Measurements from ENCODE around the gene SPP1.
A peak's percentile ranks its signal among the peaks of the same experiment; 100 is the strongest.

SPP1 gene

DNA sequence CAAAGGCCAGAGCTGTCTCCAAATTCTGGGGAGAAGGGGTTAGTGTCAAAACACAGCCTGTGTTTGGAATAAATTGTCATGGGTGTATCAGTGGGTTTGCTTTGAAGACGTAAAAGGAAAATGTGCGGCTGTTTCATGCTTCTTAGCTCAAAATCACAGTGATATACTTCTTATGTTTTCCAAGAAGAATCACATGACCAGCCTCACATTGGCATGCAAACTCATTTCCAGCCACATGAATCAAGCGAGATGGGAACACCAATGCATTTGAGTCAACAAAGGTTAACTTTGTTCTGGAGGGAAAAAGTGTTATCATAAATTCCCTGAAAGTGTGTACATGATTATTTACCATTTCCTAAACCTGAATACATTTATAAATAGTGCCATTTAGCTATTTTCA, 19.0 kb upstream of the SPP1 start:
- no peak for DNase-seq (ENCODE audit: low read depth)

- no peak for DNase-seq (ENCODE audit: low read depth)
Measured at GRCh38 chr4:87957061-87957460, 18.5 kb upstream of the SPP1 start.

GRCh38 chr4:87961993-87962392, 13.5 kb upstream of the SPP1 start:
- no peak for DNase-seq (ENCODE audit: low read depth)

DNA sequence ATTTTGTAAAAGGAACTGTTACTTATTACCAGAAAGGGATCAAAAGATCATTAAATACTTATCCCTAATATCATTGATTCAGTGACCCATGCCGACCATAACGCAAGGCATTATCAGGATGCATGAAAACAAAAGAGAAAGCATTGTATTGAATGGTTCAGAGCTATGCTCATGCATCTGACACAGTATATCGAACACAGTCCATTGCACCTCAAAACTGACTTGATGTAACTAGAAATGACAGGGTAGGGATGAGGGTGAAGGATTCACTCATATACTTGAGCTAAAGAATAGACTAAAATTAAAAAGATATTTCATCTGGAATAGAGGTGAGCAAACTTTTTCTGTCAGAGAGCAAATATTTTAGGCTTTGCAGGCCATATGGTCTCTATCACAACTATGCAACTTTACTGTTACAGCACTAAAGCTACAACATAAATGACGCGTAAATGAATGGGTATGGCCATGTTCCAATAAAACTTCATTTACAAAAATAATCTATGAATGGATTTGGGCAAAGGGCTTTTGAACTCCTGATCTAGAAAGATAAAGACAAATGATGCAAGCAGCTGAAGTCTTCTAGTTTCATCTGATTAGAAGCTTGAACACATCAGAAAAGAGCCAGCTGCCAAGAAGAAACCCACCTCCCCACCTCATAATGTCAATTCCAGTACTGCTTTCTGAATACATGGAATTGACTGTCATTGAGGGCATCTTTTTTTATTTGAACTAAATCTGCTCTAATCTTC, 12.9 kb upstream of the SPP1 start:
- DNase-seq (ENCODE audit: low read depth): no peak

GRCh38 chr4:87965501-87965975, 10.0 kb upstream of the SPP1 start:
- no peak for DNase-seq (ENCODE audit: low read depth)

DNA sequence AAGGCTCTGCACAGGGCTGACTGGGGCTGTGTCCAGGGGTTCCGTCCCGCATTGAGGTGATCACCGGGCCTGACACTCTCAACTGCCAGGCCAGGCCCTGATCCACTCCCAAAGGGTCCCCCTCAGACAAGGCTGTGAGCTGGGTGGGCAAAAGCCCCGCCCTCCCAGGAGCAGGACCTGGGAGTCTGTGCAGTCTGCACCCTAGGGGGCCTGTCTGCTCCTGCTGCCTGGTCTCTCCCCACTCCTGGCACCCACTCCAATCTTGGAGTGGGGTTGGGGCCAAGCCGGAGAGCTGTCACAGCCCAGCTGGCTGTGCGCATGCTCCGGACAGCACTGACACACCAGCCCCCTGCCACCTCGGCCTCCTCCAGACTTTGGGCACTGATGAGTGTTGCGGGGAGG, 9.4 kb upstream of the SPP1 start:
- no peak for DNase-seq (ENCODE audit: low read depth)

DNA sequence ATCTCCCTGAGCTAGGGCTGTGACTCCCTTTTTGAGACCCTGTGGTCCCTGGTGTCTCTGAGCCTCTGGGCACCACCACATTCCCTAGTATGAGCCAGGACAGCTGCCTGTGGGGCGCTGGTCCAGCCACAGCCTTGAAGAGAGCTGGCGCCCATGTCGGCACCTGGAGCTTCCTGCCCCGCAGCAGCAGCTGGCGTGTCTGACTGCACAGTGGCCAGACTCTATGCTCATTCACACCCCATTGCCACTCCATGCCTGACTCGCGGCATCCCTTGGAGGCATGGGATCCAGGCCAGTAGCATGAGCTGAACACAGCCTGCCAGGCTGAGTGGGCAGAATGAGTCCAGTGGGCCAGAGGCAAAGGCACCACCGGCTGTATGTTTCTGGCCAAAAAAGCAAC, 8.3 kb upstream of the SPP1 start:
- DNase-seq (ENCODE audit: low read depth): no peak

GRCh38 chr4:87970121-87970520, 5.4 kb upstream of the SPP1 start:
- no peak for DNase-seq (ENCODE audit: low read depth)

- DNase-seq (ENCODE audit: low read depth): no peak
Measured at GRCh38 chr4:87971866-87972265, 3.6 kb upstream of the SPP1 start.

GRCh38 chr4:87973283-87974169, 2.0 kb upstream of the SPP1 start:
- peak; percentile 84 for DNase-seq (ENCODE audit: low read depth)

DNA sequence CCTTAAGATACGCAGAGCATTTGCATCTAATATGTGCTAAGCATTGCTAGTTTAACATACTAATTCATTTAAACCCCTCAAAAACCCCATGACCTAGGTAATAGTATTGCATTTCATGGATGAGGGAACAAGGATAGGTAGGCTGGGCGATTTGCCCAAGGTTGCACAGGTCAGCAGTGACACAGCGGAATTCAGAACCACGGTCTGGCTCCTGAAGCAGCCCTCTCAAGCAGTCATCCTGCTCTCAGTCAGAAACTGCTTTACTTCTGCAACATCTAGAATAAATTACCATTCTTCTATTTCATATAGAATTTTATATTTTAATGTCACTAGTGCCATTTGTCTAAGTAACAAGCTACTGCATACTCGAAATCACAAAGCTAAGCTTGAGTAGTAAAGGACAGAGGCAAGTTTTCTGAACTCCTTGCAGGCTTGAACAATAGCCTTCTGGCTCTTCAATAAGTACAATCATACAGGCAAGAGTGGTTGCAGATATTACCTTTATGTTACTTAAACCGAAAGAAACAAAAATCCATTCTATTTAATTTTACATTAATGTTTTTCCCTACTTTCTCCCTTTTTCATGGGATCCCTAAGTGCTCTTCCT, 555 bp upstream of the SPP1 start:
- DNase-seq (ENCODE audit: low read depth): no peak

- no peak for DNase-seq (ENCODE audit: low read depth)
Measured at GRCh38 chr4:87977521-87978278, 2.2 kb downstream of the SPP1 start.

DNA sequence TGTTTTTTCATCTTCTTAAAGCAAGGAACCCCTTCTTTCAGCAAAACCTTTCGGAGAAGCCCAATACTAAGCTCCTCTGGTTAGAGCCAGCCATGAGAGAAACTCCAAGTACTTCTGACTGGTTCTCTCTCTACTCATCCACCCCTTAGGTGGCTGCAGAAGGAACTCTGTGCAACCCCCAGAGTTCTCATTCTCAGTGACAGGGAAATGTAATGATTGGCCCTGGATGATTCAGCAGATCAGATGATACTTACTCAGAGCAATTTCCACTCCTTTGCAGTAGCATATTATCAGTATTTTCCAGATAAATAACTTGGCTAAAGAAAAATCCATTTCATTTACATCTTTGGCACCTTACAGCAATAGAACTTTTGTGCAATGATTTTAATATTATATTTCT, 3.2 kb downstream of the SPP1 start:
- DNase-seq (ENCODE audit: low read depth): no peak

DNA sequence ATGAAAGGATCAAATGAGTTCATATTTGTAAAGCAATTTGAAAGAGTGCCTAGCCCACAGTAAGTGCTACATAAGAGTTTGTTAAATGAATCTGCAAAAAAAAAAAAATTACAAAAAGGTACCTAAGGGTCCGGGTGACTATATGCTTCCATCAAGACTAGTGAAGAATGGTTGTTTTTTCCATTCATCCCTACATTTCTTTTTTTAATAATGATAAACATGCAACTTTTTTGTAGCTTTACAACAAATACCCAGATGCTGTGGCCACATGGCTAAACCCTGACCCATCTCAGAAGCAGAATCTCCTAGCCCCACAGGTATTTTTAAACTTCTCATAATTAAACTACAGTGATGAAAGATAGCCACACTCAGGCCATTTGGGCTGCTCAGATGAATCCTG, 4.3 kb downstream of the SPP1 start:
- no peak for DNase-seq (ENCODE audit: low read depth)

DNA sequence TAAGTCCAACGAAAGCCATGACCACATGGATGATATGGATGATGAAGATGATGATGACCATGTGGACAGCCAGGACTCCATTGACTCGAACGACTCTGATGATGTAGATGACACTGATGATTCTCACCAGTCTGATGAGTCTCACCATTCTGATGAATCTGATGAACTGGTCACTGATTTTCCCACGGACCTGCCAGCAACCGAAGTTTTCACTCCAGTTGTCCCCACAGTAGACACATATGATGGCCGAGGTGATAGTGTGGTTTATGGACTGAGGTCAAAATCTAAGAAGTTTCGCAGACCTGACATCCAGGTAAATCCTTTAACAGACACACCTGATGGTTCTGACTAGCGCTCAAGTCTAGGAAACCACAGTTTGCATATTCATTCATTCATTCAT, 6.0 kb downstream of the SPP1 start:
- no peak for DNase-seq (ENCODE audit: low read depth)

DNA sequence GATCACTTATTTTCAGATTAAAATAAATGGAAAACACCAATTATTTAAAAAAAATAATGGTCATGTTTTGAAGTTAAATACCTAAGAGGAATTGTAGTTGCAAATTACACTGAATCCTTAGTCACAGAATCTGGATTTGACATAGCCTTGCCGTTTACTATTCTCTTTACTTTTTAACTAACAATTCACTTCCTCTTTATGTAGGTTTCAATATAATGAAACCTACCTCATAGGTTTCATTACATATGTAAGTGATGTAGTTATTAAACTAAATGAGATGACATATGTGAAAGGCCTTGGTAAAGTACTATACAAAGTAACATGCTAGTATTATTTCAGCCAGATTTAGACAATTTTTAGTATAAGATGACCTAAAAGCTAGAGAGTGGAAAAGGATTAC, 6.5 kb downstream of the SPP1 start:
- DNase-seq (ENCODE audit: low read depth): no peak

GRCh38 chr4:87982446-87983010, 7.0 kb downstream of the SPP1 start:
- DNase-seq (ENCODE audit: low read depth): no peak

DNA sequence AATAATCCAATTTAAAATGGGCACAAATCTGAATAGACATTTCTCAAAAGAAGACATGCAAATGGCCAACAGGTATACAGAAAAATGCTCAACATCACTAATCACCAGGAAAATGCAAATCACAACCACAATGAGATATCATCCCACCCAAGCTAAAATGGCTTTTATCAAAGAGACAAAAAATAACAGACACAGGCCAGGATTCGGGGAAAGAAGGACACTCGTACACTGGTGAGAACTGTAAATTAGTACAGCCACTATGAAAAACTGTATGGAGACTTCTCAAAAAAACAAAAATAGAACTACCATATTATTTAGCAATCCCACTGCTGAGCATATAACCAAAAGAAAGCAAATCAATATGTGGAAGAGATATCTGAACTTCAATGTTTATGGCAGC, 8.5 kb downstream of the SPP1 start:
- DNase-seq (ENCODE audit: low read depth): no peak

DNA sequence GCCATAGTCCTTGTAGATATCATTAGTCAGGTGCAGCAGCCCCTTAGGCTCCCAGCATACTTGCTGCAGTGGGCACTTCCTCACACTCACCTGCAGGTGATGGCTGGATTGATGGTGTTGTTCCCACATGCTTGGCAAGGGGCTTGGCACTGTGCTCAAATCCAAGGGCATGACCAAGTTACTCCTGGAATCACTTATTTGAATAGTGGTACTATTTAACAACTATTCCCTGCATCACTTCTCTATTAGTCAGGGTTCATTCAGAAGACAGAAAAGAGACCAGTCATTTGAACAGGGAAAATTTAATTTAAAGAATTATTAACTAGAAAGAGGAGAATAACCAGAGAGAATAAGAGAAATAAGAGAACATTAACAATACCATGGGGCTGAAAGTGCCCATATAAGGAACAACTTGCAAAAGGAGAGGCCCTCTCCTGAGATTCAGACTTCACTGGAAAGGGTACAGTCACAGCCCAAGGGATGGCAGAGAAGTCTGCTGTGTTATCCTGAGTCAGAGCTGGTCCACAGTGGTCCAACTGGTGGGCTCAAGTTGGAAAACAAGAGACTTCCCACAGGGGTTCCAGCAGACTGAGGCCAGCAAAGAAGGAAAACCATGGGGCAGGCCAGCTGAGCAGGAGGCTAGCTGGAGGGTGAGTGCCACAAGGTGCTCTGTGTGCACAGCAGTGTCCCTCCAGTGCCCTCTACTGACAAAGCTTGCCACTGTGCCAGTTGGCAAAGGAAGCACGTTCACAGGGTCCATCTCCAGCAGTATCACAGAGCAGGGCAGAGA, 9.8 kb downstream of the SPP1 start:
- no peak for DNase-seq (ENCODE audit: low read depth)

DNA sequence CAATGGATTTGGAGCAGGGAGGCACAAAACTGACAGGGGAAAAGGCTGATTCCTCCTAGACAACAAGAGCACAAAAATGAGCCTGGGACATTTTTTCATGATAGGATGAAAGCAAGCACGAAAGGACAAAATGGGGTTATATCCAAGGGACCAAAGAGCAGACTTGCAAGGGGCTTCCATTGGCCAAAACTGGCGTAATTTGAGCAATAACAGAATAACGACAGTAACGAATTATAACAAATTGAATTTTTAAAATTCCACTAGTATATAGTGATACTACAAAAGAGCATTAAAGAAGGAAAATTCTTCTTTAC, 10.3 kb downstream of the SPP1 start:
- no peak for DNase-seq (ENCODE audit: low read depth)

- DNase-seq (ENCODE audit: low read depth): no peak
Measured at GRCh38 chr4:87986508-87986907, 11.0 kb downstream of the SPP1 start.

Data from HS-5 (cell line).